Kidney tubule cell (primary cell): ENCODE measurements around the gene SLC41A3.

ENCODE experiments used
- DNase-seq: peaks from one replicate; pipeline ENCODE4 v3.0.0-alpha.2; 2018; ENCODE audit warnings: low spot score

SLC41A3 gene

GRCh38 chr3:126119976-126120375 lies 36.1 kb upstream of the SLC41A3 start:
- no peak for DNase-seq

- DNase-seq: no peak
These were observed 35.2 kb upstream of the SLC41A3 start for GRCh38 chr3:126119008-126119675.

- DNase-seq: no peak
These were observed 34.7 kb upstream of the SLC41A3 start for GRCh38 chr3:126118591-126118990.

GRCh38 chr3:126117786-126118185 lies 33.9 kb upstream of the SLC41A3 start:
- DNase-seq: no peak

- no peak for DNase-seq
These were observed 33.3 kb upstream of the SLC41A3 start for GRCh38 chr3:126117212-126117611.

- no peak for DNase-seq
These were observed 32.6 kb upstream of the SLC41A3 start for GRCh38 chr3:126116526-126116925.

- no peak for DNase-seq
These were observed 30.8 kb upstream of the SLC41A3 start for GRCh38 chr3:126114443-126115386.

GRCh38 chr3:126113733-126114442 lies 30.0 kb upstream of the SLC41A3 start:
- no peak for DNase-seq

GRCh38 chr3:126113238-126113555 lies 29.3 kb upstream of the SLC41A3 start:
- no peak for DNase-seq

- DNase-seq: no peak
These were observed 28.8 kb upstream of the SLC41A3 start for GRCh38 chr3:126112531-126113237.

- no peak for DNase-seq
These were observed 27.9 kb upstream of the SLC41A3 start for GRCh38 chr3:126111566-126112475.

- no peak for DNase-seq
These were observed 27.2 kb upstream of the SLC41A3 start for GRCh38 chr3:126111126-126111551.

- DNase-seq: no peak
These were observed 26.7 kb upstream of the SLC41A3 start for GRCh38 chr3:126110431-126111125.

- no peak for DNase-seq
These were observed 25.9 kb upstream of the SLC41A3 start for GRCh38 chr3:126109880-126110235.

GRCh38 chr3:126109146-126109879 lies 25.4 kb upstream of the SLC41A3 start:
- no peak for DNase-seq

- no peak for DNase-seq
These were observed 24.7 kb upstream of the SLC41A3 start for GRCh38 chr3:126108676-126109050.

GRCh38 chr3:126107957-126108675 lies 24.2 kb upstream of the SLC41A3 start:
- no peak for DNase-seq

- no peak for DNase-seq
These were observed 23.4 kb upstream of the SLC41A3 start for GRCh38 chr3:126107203-126107939.
